Neural crest cell (in vitro differentiated cells): Measurements from ENCODE around the gene DOLPP1. TPM values are rescaled to one million over a fixed set of nuclear protein-coding genes. Genes with fewer than 3 reads are reported as not detected.

ENCODE experiments used
- DNase-seq: peaks from one replicate; pipeline ENCODE4 v3.0.0; 2021; ENCODE audit warnings: low read depth, mixed read lengths, low spot score
- H3K27ac Mint-ChIP-seq: one replicate; pipeline ENCODE4 v1.8.0; 2021; ENCODE audit warnings: mild to moderate bottlenecking, mixed read lengths; ENCODE audit not compliant: unreplicated experiment
- H3K27me3 Mint-ChIP-seq: 2 replicates; pipeline ENCODE4 v1.8.0; 2021; ENCODE audit warnings: low read depth, mild to moderate bottlenecking, mixed read lengths
- H3K36me3 Mint-ChIP-seq: 2 replicates; pipeline ENCODE4 v1.8.0; 2021; ENCODE audit warnings: low read depth, mild to moderate bottlenecking, mixed read lengths
- H3K4me1 Mint-ChIP-seq: 2 replicates; pipeline ENCODE4 v1.8.0; 2021; ENCODE audit warnings: mixed read lengths
- H3K4me3 Mint-ChIP-seq: one replicate; pipeline ENCODE4 v1.8.0; 2021; ENCODE audit warnings: mild to moderate bottlenecking, mixed read lengths
- H3K9me3 Mint-ChIP-seq: 2 replicates; pipeline ENCODE4 v1.8.0; 2021; ENCODE audit warnings: mixed read lengths
- total RNA-seq: library from RNA; stranded (reverse); gene quantifications from 2 replicates; pipeline ENCODE4 v1.2.1, GENCODE V29; 2021
- TF ChIP-seq, protein P1 (sequence below): fragments of 200-600 bp; sonication (generic); conservative IDR thresholded peaks from 2 replicates; pipeline ENCODE4 v1.5.0; 2021; ENCODE audit warnings: antibody characterized with exemption, mild to moderate bottlenecking

DOLPP1 gene
- total RNA-seq, 1 donor from 2014 or later = 43.1 TPM

DNA sequence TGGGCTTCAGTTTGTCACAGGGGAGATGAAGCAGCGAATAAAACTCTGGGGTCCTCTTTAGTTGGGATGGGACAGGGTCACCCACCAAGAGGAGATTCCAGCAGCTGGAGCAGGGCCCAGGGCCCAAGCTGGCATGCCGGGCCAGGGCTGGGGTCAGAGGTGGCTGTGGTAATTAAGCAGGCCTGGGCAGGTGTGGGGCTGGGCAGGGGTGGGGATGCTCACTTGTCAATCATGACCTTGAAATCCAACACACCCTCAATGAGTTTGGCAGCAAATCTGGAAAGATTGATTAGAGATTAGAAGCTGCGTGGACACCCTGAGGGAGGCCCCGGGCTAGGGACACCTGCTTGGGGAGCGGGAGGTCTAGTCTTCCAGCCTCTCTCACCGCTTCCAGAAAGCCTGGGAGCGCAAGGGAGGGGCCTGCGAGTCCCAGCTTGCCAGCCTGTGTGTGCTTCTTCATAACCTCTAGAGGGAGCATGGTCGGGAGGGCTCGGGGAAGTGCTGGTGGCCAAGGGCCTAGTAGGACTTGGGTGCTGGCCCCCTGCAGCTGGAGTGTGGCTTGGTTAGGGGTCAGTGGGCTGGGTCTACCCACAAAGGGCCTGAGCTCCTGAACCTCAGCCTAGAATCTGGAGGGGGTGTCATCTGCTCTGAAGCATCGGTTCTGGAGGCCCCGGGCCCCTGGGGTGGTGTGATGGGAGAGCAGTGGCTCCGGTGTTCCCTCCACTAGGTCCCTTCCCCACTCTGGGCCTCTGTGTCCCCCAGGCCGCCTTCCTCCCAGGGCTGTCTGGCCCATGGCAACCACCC, 22.1 kb downstream of the DOLPP1 start:
- TF ChIP-seq, protein P1, sequence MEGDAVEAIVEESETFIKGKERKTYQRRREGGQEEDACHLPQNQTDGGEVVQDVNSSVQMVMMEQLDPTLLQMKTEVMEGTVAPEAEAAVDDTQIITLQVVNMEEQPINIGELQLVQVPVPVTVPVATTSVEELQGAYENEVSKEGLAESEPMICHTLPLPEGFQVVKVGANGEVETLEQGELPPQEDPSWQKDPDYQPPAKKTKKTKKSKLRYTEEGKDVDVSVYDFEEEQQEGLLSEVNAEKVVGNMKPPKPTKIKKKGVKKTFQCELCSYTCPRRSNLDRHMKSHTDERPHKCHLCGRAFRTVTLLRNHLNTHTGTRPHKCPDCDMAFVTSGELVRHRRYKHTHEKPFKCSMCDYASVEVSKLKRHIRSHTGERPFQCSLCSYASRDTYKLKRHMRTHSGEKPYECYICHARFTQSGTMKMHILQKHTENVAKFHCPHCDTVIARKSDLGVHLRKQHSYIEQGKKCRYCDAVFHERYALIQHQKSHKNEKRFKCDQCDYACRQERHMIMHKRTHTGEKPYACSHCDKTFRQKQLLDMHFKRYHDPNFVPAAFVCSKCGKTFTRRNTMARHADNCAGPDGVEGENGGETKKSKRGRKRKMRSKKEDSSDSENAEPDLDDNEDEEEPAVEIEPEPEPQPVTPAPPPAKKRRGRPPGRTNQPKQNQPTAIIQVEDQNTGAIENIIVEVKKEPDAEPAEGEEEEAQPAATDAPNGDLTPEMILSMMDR = peak; percentile 62
- H3K4me1 Mint-ChIP-seq = no peaks in the 10 kb centered on the region
- no peaks in the 10 kb centered on the region for H3K9me3 Mint-ChIP-seq
- peak; percentile 36 for DNase-seq
- no peaks in the 10 kb centered on the region for H3K27me3 Mint-ChIP-seq
- peak overlapping the region; percentile 57 for H3K4me3 Mint-ChIP-seq
- H3K36me3 Mint-ChIP-seq = no peaks in the 10 kb centered on the region
- no peak overlapping the region for H3K27ac Mint-ChIP-seq

DNA sequence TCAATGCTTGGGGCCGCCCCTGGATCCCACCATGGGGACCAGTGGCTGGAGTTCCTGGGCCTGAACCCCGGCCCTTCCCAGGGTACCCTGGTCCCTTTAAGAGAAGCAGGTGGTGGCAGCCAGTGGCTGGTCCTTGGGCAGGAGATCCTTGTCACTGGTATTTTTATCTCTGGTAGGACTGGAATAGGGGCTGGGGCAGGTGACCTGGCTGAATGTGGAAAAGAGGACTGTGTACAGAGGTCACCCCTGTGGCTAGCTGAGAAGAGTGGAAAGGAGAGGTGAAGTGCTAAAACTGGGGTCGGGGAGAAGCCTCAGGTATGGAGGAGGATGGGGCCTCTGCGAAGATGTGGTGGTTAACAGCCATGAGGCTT, 22.7 kb downstream of the DOLPP1 start:
- DNase-seq = no peak
- Mint-ChIP-seq H3K9me3 (no peaks in the 10 kb centered on the region), H3K27me3 (no peaks in the 10 kb centered on the region), H3K36me3 (no peaks in the 10 kb centered on the region), H3K4me1 (no peaks in the 10 kb centered on the region), H3K27ac (no peak overlapping the region), H3K4me3 (no peak overlapping the region)
- TF ChIP-seq, protein P1 = no peak

DNA sequence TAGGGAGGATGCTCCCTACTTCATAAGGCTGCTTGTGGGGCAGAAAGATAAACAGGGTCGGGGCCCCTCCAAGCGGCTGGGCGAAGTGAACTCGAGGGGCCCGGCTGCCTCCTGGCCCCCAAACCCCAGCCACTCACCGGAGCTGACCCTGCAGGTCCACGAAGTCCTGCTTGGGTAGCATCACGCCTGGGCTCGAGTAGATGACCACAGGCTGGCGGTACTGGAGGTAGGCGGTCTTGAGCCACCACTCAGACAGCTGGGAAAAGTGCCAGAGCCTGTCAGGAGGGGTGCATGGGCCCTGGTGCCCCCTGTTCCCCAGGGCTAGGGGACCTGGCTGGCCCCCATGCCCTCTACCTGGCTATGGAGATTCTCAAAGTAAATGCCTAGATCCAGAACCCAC, 23.1 kb downstream of the DOLPP1 start:
- Mint-ChIP-seq H3K36me3 (no peaks in the 10 kb centered on the region), H3K27me3 (no peaks in the 10 kb centered on the region), H3K4me3 (no peak overlapping the region), H3K9me3 (no peaks in the 10 kb centered on the region), H3K27ac (no peak overlapping the region), H3K4me1 (no peaks in the 10 kb centered on the region)
- TF ChIP-seq, protein P1 = no peak
- DNase-seq = no peak

DNA sequence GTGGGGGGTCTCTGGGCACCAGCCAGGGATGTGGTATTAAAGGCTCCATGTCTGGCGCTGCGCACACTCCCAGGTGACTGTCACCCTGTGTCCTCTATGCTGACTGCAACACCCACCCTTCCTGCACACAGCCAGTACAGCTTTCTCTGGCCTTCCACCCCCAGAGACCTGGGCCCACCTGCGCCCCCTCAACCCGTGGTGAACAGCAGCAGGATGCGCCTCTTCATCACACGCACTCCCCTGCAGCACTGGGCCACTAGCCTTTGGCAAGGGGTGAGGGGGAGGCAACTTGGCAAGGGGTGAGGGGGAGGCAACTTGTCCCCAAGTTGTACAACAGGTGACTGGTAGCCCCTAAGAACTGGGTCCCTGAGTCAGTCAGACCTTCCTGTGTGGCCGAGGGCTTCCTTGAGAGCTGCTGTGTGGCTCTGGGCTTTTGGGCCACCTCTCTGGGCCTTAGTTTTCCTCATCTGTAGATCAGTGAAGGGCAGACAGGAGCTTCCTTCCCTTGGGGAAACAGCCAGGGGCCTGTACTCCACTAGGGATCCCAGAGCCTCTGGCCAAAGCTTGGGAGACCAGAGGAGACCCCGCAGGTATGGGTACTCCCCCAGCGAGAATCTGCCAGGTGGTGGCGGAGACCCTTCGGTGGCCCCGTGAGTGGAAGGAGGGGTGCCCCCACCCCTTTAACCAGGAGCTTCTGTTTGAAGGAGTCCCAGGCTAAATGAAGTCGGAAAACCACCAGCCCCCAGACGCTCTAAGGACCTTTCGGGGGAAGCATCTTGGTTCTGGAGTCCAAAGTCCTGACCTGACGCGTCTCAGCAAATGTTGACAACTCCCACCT, 25.2 kb downstream of the DOLPP1 start:
- no peak for DNase-seq
- TF ChIP-seq, protein P1 = no peak
- Mint-ChIP-seq H3K27ac (no peak overlapping the region), H3K27me3 (no peaks in the 10 kb centered on the region), H3K36me3 (no peaks in the 10 kb centered on the region), H3K4me3 (no peak overlapping the region), H3K4me1 (peaks cover 8% of the 10 kb centered on the region), H3K9me3 (no peaks in the 10 kb centered on the region)

DNA sequence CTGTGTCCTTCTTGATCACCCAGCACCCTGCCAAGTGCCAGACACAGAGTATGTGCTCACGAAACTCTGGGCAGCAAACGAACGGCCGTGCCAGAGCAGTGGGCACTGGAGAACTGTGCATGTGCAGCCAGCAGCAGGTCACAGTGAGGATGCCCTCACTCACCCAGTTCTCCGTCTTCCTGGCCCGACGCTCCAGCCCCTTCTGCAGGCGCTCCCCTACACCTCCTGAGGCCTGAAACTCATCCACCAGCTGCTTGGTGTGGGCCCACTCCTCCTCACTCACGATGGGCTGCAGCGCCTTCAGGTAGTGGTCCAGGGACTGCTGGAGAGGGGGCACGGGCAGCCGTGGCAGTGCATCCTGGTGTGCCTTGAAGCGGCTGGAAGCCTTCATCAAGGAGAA, 26.7 kb downstream of the DOLPP1 start:
- Mint-ChIP-seq H3K4me3 (no peak overlapping the region), H3K9me3 (no peaks in the 10 kb centered on the region), H3K4me1 (peaks cover 16% of the 10 kb centered on the region), H3K27ac (no peak overlapping the region), H3K36me3 (no peaks in the 10 kb centered on the region), H3K27me3 (no peaks in the 10 kb centered on the region)
- DNase-seq = no peak
- TF ChIP-seq, protein P1 = no peak
